ENCODE data around the gene IQCN.

The IQCN gene

DNA sequence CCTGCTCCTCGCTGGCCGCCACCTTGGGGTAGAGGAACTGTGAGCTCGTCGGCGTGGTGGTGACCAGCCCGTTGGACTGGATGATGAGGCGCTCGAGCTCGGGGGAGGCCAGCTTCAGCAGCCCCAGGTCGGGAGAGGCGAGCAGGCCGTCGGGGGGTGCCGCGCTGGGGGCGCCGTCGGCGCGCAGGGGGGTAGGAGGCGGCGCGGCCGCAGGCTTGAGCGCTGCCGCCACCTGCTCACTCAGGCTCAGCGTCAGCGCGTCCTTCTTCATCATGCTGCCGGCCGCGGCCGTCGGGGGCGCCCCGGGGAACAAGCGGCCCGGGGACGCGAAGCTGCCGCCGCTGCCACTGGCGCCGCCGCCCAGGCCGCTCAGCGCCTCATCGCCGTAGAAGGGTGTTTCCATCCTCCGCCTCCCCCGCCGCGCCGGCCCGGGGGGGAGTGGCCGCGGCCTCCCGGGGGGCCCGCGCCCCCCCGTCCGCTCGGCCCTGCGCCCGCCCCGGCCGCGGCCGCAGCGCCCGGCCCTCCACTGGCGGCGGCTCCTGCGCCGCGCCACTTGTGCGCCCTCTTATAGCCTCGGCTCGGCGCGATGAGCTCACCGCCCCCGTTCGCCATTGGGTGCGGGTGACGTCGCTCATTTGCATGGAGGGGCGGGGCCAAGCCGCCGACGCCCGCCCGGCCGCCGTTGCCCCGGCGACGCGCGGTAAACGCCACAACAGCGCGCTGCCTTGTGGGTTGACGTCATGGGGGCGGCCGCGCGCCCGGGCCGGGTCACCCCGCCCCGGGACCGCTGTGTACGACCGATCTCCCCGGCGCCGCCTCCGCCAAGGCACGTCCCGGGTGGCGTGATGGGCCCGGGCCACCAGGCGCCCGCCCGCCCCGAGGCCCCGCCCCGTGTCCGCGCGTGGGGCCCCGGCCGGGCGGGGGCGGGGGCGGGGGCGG is 7.1 kb upstream of the IQCN start, which contains the start of gene JUND:
Gene JUND, minus strand, starts transcription at position 541 of the 939 bp plus-strand sequence. Its CDS starts 138 bp downstream, at position 403.
- peak within 1 kb of the TSS; percentile 99 for H3K9ac ChIP-seq (ENCODE audit: low read depth, low read length)
- H3K4me1 ChIP-seq (ENCODE audit: insufficient read depth, low read length): peaks cover 29% of the 10 kb centered on the region
- H3K79me2 ChIP-seq (ENCODE audit: insufficient read depth, low read length): peaks cover 40% of the 10 kb centered on the region
- no peaks in the 10 kb centered on the region for H3K27me3 ChIP-seq (ENCODE audit: insufficient read depth, low read length, poor library complexity)
- H3K9me3 ChIP-seq (ENCODE audit: insufficient read depth, low read length, severe bottlenecking): no peaks in the 10 kb centered on the region
- ATAC-seq (ENCODE audit: insufficient read depth, low read depth) (peak; percentile 64), DNase-seq (peak; percentile 97)
- peak within 1 kb of the TSS; percentile 81 for H3K4me2 ChIP-seq (ENCODE audit: insufficient read depth, low read length)
- peak within 1 kb of the TSS; percentile 98 for H3K27ac ChIP-seq (ENCODE audit: low read length)
- TF ChIP-seq EZH2 (IDR thresholded peaks at IDR 0.05; ENCODE audit: borderline replicate concordance, low read depth, low read length, severe bottlenecking): no peak
- TF ChIP-seq, protein P1, sequence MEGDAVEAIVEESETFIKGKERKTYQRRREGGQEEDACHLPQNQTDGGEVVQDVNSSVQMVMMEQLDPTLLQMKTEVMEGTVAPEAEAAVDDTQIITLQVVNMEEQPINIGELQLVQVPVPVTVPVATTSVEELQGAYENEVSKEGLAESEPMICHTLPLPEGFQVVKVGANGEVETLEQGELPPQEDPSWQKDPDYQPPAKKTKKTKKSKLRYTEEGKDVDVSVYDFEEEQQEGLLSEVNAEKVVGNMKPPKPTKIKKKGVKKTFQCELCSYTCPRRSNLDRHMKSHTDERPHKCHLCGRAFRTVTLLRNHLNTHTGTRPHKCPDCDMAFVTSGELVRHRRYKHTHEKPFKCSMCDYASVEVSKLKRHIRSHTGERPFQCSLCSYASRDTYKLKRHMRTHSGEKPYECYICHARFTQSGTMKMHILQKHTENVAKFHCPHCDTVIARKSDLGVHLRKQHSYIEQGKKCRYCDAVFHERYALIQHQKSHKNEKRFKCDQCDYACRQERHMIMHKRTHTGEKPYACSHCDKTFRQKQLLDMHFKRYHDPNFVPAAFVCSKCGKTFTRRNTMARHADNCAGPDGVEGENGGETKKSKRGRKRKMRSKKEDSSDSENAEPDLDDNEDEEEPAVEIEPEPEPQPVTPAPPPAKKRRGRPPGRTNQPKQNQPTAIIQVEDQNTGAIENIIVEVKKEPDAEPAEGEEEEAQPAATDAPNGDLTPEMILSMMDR (IDR thresholded peaks at IDR 0.05; ENCODE audit: borderline replicate concordance, extremely low read depth, low read length, poor library complexity, severe bottlenecking): no peak
- H2AFZ ChIP-seq (ENCODE audit: low read depth, low read length): peak within 1 kb of the TSS; percentile 72
- H3K36me3 ChIP-seq (ENCODE audit: insufficient read depth, low read length): peaks cover 20% of the 10 kb centered on the region
- peak within 1 kb of the TSS; percentile 78 to 82 for H3K4me3 ChIP-seq (ENCODE audit: low read depth in 1 of 2, low read length in 2 of 2)
- H4K20me1 ChIP-seq (ENCODE audit: insufficient read depth, low read length): peaks cover 19% of the 10 kb centered on the region

DNA sequence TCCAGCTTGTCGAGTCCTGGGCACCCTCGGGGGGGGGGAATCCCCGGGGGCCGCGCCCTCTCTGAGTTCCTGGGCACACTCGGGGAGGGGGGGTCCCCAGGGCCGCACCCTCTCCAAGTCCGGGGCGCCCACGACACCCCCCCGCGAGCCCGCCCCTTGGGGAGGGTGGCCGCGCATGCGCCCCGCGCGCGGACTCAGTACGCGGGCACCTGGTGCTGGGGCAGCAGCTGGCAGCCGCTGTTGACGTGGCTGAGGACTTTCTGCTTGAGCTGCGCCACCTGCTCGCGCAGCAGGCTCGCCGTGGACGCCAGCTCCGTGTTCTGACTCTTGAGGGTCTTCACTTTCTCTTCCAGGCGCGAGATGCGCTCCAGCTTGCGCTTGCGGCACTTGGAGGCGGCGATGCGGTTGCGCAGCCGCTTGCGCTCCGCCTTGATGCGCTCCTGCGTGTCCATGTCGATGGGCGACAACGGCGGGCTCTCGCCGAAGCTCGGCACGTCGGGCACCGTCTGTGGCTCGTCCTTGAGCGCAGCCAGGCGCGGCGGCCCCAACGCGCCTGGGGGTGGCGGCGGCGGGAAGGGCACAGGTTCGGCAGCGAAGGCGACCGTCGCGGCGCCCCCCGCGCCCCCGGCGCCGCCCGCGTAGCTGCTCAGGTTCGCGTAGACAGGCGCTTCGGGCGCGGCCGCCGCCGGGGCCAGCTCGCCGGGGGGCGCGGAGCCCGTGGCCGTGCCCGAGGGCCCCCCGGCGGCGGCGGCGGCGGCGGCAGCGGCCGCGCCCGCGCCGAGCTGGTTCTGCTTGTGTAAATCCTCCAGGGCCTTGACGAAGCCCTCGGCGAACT is 6.2 kb upstream of the IQCN start:
- H3K4me1 ChIP-seq (ENCODE audit: insufficient read depth, low read length): peaks cover 29% of the 10 kb centered on the region
- no peaks in the 10 kb centered on the region for H3K9me3 ChIP-seq (ENCODE audit: insufficient read depth, low read length, severe bottlenecking)
- peak overlapping the region; percentile 53; the same call in 1 of the 2 replicates for H2AFZ ChIP-seq (ENCODE audit: low read depth, low read length)
- H3K4me2 ChIP-seq (ENCODE audit: insufficient read depth, low read length): peak overlapping the region; percentile 81
- TF ChIP-seq, protein P1 (IDR thresholded peaks at IDR 0.05; ENCODE audit: borderline replicate concordance, extremely low read depth, low read length, poor library complexity, severe bottlenecking): peak; percentile 18
- no peak for TF ChIP-seq EZH2 (IDR thresholded peaks at IDR 0.05; ENCODE audit: borderline replicate concordance, low read depth, low read length, severe bottlenecking)
- H4K20me1 ChIP-seq (ENCODE audit: insufficient read depth, low read length): peaks cover 25% of the 10 kb centered on the region
- H3K27me3 ChIP-seq (ENCODE audit: insufficient read depth, low read length, poor library complexity): no peaks in the 10 kb centered on the region
- H3K4me3 ChIP-seq (ENCODE audit: low read depth in 1 of 2, low read length in 2 of 2): peak overlapping the region; percentile 78 to 82
- H3K36me3 ChIP-seq (ENCODE audit: insufficient read depth, low read length): peaks cover 20% of the 10 kb centered on the region
- peak overlapping the region; percentile 98 for H3K27ac ChIP-seq (ENCODE audit: low read length)
- peaks cover 40% of the 10 kb centered on the region for H3K79me2 ChIP-seq (ENCODE audit: insufficient read depth, low read length)
- DNase-seq (peak; percentile 89), ATAC-seq (ENCODE audit: insufficient read depth, low read depth) (peak; percentile 50)
- H3K9ac ChIP-seq (ENCODE audit: low read depth, low read length): peak overlapping the region; percentile 99

DNA sequence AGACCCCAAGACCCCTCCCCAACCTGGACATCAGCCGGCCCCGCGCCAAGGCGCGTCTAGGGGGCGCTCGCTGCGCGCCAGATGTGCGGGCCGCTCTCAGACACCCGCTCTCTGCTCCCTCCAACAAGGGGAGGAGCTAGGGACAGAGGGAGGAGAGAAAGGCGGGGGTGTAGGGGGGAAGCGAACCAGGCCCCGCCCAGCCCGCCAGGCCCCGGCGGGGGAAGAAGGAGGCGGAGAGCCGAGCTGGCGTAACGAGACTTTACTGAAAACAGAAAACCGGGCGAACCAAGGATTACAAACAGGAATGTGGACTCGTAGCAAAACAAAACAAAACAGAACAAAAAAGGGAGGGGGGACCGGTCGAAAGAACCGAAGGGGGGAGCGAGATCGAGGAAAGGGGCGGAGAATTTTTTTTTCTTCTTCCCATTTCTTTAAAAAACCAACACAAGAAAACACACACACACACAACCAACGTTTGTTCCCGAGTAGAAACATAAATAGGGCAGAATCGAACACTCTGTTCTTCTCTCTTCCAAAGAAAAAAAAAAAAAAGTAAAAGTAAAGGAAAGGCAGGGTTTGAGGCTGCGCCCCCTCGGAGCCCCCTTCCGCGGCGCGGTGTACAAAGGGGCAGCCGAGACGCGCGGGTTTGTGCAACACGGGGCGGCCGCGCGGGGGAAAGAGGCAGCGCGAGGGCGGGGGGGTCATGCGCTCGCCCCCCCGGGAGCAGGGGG is 5.4 kb upstream of the IQCN start:
- H4K20me1 ChIP-seq (ENCODE audit: insufficient read depth, low read length): peaks cover 31% of the 10 kb centered on the region
- peaks cover 20% of the 10 kb centered on the region for H3K36me3 ChIP-seq (ENCODE audit: insufficient read depth, low read length)
- peak overlapping the region; percentile 59 for H2AFZ ChIP-seq (ENCODE audit: low read depth, low read length)
- TF ChIP-seq EZH2 (IDR thresholded peaks at IDR 0.05; ENCODE audit: borderline replicate concordance, low read depth, low read length, severe bottlenecking): no peak
- TF ChIP-seq, protein P1 (IDR thresholded peaks at IDR 0.05; ENCODE audit: borderline replicate concordance, extremely low read depth, low read length, poor library complexity, severe bottlenecking): peak; percentile 99
- H3K9me3 ChIP-seq (ENCODE audit: insufficient read depth, low read length, severe bottlenecking): no peaks in the 10 kb centered on the region
- no peaks in the 10 kb centered on the region for H3K27me3 ChIP-seq (ENCODE audit: insufficient read depth, low read length, poor library complexity)
- ATAC-seq (ENCODE audit: insufficient read depth, low read depth) (peak; percentile 60), DNase-seq (peak; percentile 97)
- peaks cover 40% of the 10 kb centered on the region for H3K79me2 ChIP-seq (ENCODE audit: insufficient read depth, low read length)
- peak overlapping the region; percentile 78 to 82 for H3K4me3 ChIP-seq (ENCODE audit: low read depth in 1 of 2, low read length in 2 of 2)
- peaks cover 29% of the 10 kb centered on the region for H3K4me1 ChIP-seq (ENCODE audit: insufficient read depth, low read length)
- H3K27ac ChIP-seq (ENCODE audit: low read length): peak overlapping the region; percentile 98
- peak overlapping the region; percentile 81 for H3K4me2 ChIP-seq (ENCODE audit: insufficient read depth, low read length)
- peak overlapping the region; percentile 99 for H3K9ac ChIP-seq (ENCODE audit: low read depth, low read length)

Data from DND-41 (cell line).